Liver (tissue), 9 donors: ENCODE data around the gene SVEP1. TPM values are rescaled to one million over a fixed set of nuclear protein-coding genes. Genes with fewer than 3 reads are reported as not detected.
A peak's percentile ranks its signal among the peaks of the same experiment; 100 is the strongest.

Source experiments
- DNase-seq: peaks from one replicate; pipeline ENCODE4 v3.0.0-alpha.2; 2017; ENCODE audit warnings: low spot score
- H3K27ac ChIP-seq, 2 donors: one replicate each; pipeline ENCODE4 v1.7.0; 2013; ENCODE audit warnings: inconsistent platforms in 2 of 2, low read length in 2 of 2, control low read depth in 1 of 2, low read depth in 1 of 2, mild to moderate bottlenecking in 1 of 2
- H3K27me3 ChIP-seq, 4 donors: one replicate each; pipeline versions ENCODE4 v1.6.1 to v1.7.0; 2013; ENCODE audit warnings: low read length in 3 of 4, inconsistent platforms in 1 of 4, mild to moderate bottlenecking in 1 of 4, moderate library complexity in 1 of 4; ENCODE audit not compliant: control insufficient read depth in 4 of 4, insufficient read depth in 4 of 4
- H3K36me3 ChIP-seq, 4 donors: one replicate each; pipeline versions ENCODE4 v1.6.1 to v1.7.0; 2013; ENCODE audit warnings: low read length in 3 of 4, mild to moderate bottlenecking in 3 of 4, low read depth in 1 of 4, moderate library complexity in 1 of 4; ENCODE audit not compliant: control insufficient read depth in 4 of 4, insufficient read depth in 3 of 4
- H3K4me1 ChIP-seq, 4 donors: one replicate each; pipeline versions ENCODE4 v1.6.1 to v1.7.0; 2013; ENCODE audit warnings: low read length in 3 of 4, mild to moderate bottlenecking in 3 of 4, moderate library complexity in 1 of 4; ENCODE audit not compliant: control insufficient read depth in 4 of 4, insufficient read depth in 4 of 4
- H3K4me3 ChIP-seq, 3 donors: one replicate each; pipeline versions ENCODE4 v1.6.1 to v1.7.0; 2013; ENCODE audit warnings: low read length in 3 of 3, control low read depth in 1 of 3, low read depth in 1 of 3, mild to moderate bottlenecking in 1 of 3
- H3K9ac ChIP-seq, 2 donors: one replicate each; pipeline ENCODE4 v1.7.0; 2013; ENCODE audit warnings: low read length in 2 of 2, mild to moderate bottlenecking in 2 of 2, moderate library complexity in 2 of 2, control low read depth in 1 of 2, low read depth in 1 of 2
- H3K9me3 ChIP-seq, 4 donors: one replicate each; pipeline versions ENCODE4 v1.6.1 to v1.7.0; 2013; ENCODE audit warnings: low read length in 3 of 4; ENCODE audit not compliant: control insufficient read depth in 4 of 4
- EGR1 ChIP-seq, 2 donors: IDR thresholded peaks; 2 replicates each; pipeline ENCODE4 v1.6.1; 2016 to 2018; ENCODE audit warnings: antibody characterized with exemption in 2 of 2, low read depth in 2 of 2
- FOXA1 ChIP-seq: IDR thresholded peaks from 2 replicates; pipeline ENCODE4 v1.6.1; 2016; ENCODE audit warnings: antibody characterized with exemption
- FOXA2 ChIP-seq: IDR thresholded peaks from 2 replicates; pipeline ENCODE4 v1.6.1; 2016; ENCODE audit warnings: antibody characterized with exemption
- GABPA ChIP-seq, 2 donors: IDR thresholded peaks in 1 of 2; conservative IDR thresholded peaks in 1 of 2; 2 replicates each; pipeline ENCODE4 v1.6.1; 2016; ENCODE audit warnings: antibody characterized with exemption in 2 of 2, mild to moderate bottlenecking in 1 of 2, moderate library complexity in 1 of 2
- HNF4A ChIP-seq, 2 donors: conservative IDR thresholded peaks; 2 replicates each; pipeline ENCODE4 v1.6.1; 2016; ENCODE audit warnings: antibody characterized with exemption in 2 of 2, mild to moderate bottlenecking in 2 of 2
- HNF4G ChIP-seq: IDR thresholded peaks from 2 replicates; pipeline ENCODE4 v1.6.1; 2016; ENCODE audit warnings: antibody characterized with exemption
- JUND ChIP-seq, 2 donors: IDR thresholded peaks; 2 replicates each; pipeline ENCODE4 v1.6.1; 2016; ENCODE audit warnings: antibody characterized with exemption in 2 of 2
- NR2F2 ChIP-seq: IDR thresholded peaks from 2 replicates; pipeline ENCODE4 v1.6.1; 2016; ENCODE audit warnings: antibody characterized with exemption
- RAD21 ChIP-seq, 2 donors: IDR thresholded peaks; 2 replicates each; pipeline ENCODE4 v1.6.1; 2016; ENCODE audit warnings: antibody characterized with exemption in 2 of 2, mild to moderate bottlenecking in 2 of 2
- SP1 ChIP-seq: IDR thresholded peaks from 2 replicates; pipeline ENCODE4 v1.6.1; 2018; ENCODE audit warnings: antibody characterized with exemption, mild to moderate bottlenecking
- TAF1 ChIP-seq: conservative IDR thresholded peaks from 2 replicates; pipeline ENCODE4 v1.6.1; 2016; ENCODE audit warnings: antibody characterized with exemption, mild to moderate bottlenecking
- YY1 ChIP-seq: IDR thresholded peaks from 2 replicates; pipeline ENCODE4 v1.6.1; 2016; ENCODE audit warnings: antibody characterized with exemption, mild to moderate bottlenecking
- WGBS: extraction: QIAGEN DNeasy Blood & Tissue Kit; methylation state at CpG from one replicate; pipeline ENCODE4 v1.1.7; 2013; 5-methylcytosine and 5-hydroxymethylcytosine counted together
- polyA plus RNA-seq, 2 donors: library from polyadenylated mRNA; stranded (reverse) in 1 of 2; unstranded in 1 of 2; fragments of 200-250 nt in 1 of 2; fragments of >200 nt in 1 of 2; fragmentation: Nextera tagmentation in 1 of 2; extraction: Ambion mirVana in 1 of 2; gene quantifications; one replicate each; pipeline versions ENCODE4 v1.2.1 to v1.2.3, GENCODE V29; 2013 to 2015
- total RNA-seq, 2 donors: library from RNA; depleted of rRNA; stranded (reverse); fragments of >200 nt; gene quantifications; one replicate each; pipeline ENCODE4 v1.2.3, GENCODE V29; 2014
- TF ChIP-seq, protein P1 (sequence below): IDR thresholded peaks from 2 replicates; pipeline ENCODE4 v1.6.1; 2016; ENCODE audit warnings: antibody characterized with exemption
- TF ChIP-seq, protein P2 (sequence below): IDR thresholded peaks from 2 replicates; pipeline ENCODE4 v1.6.1; 2016; ENCODE audit warnings: antibody characterized with exemption
- TF ChIP-seq, protein P3 (sequence below): IDR thresholded peaks from 2 replicates; pipeline ENCODE4 v1.6.1; 2016; ENCODE audit warnings: antibody characterized with exemption, mild to moderate bottlenecking
- TF ChIP-seq, protein P4 (sequence below): fragments of 150-350 bp; IDR thresholded peaks from 2 replicates; pipeline ENCODE4 v1.5.1; 2017; ENCODE audit warnings: improper control_type of control experiment, low read depth, low read length; ENCODE audit not compliant: missing input control
- TF ChIP-seq, protein P5 (sequence below): IDR thresholded peaks from 2 replicates; pipeline ENCODE4 v1.6.1; 2016; ENCODE audit warnings: antibody characterized with exemption
- donor health status: healthy.
- donor health status: healthy.
- donor health status: healthy.
- donor health status: healthy.
- donor health status: healthy.

Gene SVEP1
- total and polyA plus RNA-seq, 4 donors, result 0.58 to 7.5 (median 1.8) TPM

DNA sequence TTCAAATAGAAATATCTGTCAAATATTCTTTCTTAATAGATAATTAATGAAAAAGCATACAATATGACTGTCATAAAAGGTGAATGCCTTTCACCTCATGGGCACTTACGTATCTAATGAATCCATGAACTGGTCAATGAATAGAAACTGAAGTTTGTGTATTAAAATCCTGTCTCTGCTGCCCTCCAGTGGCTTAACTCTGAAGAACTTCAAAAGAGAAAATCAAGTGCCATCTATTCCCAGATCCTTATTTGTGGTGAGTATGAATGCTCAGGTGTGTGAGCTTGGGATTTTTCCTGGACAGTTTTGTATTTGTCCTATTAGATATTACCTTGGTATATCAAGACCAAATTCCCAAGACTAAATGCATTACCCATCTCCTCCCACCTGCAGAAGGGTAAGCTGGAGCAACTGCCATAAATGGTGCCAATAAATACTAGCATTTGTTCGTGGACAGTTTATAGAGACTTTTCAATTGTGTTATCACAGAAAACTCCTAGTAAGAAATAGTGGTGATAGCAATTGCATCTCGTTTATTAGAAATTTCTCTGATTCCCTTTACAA is 44.0 kb upstream of the SVEP1 start (continued):
- TF ChIP-seq RAD21 (IDR thresholded peaks at IDR 0.05), result peak; percentile 87 to 93

DNA sequence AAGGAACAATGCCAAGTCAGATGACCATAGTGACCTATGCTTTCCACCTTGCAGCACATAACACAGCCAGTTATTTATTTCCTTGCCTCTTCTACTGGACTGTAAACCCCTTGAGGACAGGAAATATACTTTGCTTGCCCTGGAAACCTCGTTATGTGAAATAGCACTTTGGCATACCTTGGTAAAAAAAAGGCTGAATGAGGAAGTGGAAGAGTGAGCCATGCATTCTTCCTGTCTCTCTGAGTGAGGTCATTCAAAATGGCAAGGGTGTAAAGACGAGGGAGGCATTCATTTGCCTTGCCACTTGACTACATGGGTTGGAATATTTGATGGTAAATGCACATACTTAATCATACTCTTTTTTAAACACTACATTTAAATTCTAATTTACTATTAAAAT is 42.8 kb upstream of the SVEP1 start:
- Histone ChIP-seq H3K9me3 (no peaks in the 10 kb centered on the region), H3K4me3 (no peak overlapping the region), H3K27ac (no peak overlapping the region), H3K27me3 (no peaks in the 10 kb centered on the region), H3K9ac (no peak overlapping the region), H3K36me3 (no peaks in the 10 kb centered on the region), H3K4me1 (no peaks in the 10 kb centered on the region)
- TF ChIP-seq, protein P1, sequence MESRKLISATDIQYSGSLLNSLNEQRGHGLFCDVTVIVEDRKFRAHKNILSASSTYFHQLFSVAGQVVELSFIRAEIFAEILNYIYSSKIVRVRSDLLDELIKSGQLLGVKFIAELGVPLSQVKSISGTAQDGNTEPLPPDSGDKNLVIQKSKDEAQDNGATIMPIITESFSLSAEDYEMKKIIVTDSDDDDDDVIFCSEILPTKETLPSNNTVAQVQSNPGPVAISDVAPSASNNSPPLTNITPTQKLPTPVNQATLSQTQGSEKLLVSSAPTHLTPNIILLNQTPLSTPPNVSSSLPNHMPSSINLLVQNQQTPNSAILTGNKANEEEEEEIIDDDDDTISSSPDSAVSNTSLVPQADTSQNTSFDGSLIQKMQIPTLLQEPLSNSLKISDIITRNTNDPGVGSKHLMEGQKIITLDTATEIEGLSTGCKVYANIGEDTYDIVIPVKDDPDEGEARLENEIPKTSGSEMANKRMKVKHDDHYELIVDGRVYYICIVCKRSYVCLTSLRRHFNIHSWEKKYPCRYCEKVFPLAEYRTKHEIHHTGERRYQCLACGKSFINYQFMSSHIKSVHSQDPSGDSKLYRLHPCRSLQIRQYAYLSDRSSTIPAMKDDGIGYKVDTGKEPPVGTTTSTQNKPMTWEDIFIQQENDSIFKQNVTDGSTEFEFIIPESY, result no peak
- no peak for TF ChIP-seq FOXA2
- WGBS, result 82% methylated on average over 2 of the region's 2 CpGs
- no peak for DNase-seq

DNA sequence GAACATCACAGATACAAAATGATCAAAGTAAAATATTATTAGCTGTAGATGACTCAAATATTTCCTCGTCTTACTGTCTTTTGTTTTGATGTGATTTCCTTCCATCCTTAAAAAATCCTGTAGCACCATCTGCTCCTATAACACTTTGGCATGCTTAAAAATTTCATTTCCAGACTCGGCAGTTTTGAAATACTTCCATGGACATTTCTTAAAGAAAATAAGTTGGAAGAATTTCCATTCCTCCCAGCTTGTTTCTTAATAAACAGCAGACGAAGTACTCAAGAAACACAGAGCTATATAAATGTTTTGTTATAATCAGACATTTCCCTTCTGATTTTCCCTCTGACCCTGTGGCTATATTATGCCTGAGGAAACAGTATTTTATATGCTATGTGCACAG is 41.2 kb upstream of the SVEP1 start:
- Histone ChIP-seq H3K4me3 (no peak overlapping the region), H3K9ac (no peak overlapping the region), H3K36me3 (no peaks in the 10 kb centered on the region), H3K27ac (no peak overlapping the region), H3K9me3 (no peaks in the 10 kb centered on the region), H3K4me1 (no peaks in the 10 kb centered on the region), H3K27me3 (no peaks in the 10 kb centered on the region)
- TF ChIP-seq YY1 (no peak), FOXA2 (no peak), JUND (IDR thresholded peaks at IDR 0.05) (no peak), RAD21 (IDR thresholded peaks at IDR 0.05) (no peak), EGR1 (IDR thresholded peaks at IDR 0.05; ENCODE audit: low read depth in 2 of 2) (no peak), GABPA (IDR thresholded peaks at IDR 0.05 in 1 of 2, conservative IDR thresholded peaks at IDR 0.05 in 1 of 2) (no peak), TAF1 (no peak), FOXA1 (no peak), HNF4A (conservative IDR thresholded peaks at IDR 0.05) (no peak), SP1 (no peak), NR2F2 (no peak), HNF4G (no peak)
- TF ChIP-seq, protein P1, result no peak
- TF ChIP-seq, protein P2, sequence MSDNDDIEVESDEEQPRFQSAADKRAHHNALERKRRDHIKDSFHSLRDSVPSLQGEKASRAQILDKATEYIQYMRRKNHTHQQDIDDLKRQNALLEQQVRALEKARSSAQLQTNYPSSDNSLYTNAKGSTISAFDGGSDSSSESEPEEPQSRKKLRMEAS, result no peak
- TF ChIP-seq, protein P3, sequence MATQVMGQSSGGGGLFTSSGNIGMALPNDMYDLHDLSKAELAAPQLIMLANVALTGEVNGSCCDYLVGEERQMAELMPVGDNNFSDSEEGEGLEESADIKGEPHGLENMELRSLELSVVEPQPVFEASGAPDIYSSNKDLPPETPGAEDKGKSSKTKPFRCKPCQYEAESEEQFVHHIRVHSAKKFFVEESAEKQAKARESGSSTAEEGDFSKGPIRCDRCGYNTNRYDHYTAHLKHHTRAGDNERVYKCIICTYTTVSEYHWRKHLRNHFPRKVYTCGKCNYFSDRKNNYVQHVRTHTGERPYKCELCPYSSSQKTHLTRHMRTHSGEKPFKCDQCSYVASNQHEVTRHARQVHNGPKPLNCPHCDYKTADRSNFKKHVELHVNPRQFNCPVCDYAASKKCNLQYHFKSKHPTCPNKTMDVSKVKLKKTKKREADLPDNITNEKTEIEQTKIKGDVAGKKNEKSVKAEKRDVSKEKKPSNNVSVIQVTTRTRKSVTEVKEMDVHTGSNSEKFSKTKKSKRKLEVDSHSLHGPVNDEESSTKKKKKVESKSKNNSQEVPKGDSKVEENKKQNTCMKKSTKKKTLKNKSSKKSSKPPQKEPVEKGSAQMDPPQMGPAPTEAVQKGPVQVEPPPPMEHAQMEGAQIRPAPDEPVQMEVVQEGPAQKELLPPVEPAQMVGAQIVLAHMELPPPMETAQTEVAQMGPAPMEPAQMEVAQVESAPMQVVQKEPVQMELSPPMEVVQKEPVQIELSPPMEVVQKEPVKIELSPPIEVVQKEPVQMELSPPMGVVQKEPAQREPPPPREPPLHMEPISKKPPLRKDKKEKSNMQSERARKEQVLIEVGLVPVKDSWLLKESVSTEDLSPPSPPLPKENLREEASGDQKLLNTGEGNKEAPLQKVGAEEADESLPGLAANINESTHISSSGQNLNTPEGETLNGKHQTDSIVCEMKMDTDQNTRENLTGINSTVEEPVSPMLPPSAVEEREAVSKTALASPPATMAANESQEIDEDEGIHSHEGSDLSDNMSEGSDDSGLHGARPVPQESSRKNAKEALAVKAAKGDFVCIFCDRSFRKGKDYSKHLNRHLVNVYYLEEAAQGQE, result no peak
- TF ChIP-seq, protein P4, sequence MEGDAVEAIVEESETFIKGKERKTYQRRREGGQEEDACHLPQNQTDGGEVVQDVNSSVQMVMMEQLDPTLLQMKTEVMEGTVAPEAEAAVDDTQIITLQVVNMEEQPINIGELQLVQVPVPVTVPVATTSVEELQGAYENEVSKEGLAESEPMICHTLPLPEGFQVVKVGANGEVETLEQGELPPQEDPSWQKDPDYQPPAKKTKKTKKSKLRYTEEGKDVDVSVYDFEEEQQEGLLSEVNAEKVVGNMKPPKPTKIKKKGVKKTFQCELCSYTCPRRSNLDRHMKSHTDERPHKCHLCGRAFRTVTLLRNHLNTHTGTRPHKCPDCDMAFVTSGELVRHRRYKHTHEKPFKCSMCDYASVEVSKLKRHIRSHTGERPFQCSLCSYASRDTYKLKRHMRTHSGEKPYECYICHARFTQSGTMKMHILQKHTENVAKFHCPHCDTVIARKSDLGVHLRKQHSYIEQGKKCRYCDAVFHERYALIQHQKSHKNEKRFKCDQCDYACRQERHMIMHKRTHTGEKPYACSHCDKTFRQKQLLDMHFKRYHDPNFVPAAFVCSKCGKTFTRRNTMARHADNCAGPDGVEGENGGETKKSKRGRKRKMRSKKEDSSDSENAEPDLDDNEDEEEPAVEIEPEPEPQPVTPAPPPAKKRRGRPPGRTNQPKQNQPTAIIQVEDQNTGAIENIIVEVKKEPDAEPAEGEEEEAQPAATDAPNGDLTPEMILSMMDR, result no peak
- TF ChIP-seq, protein P5, sequence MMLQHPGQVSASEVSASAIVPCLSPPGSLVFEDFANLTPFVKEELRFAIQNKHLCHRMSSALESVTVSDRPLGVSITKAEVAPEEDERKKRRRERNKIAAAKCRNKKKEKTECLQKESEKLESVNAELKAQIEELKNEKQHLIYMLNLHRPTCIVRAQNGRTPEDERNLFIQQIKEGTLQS, result no peak
- no peak for DNase-seq
- WGBS, result 56% methylated on average over 3 of the region's 3 CpGs
